Measurements from ENCODE around the gene DNAJC3.
"Not testable (repeated sequence)": the region's sequence is repeated elsewhere in the genome, so short reads cannot be mapped to it uniquely, and the experiment has no call there.

DNAJC3 gene

GRCh38 chr13:95679722-95680121 is 2.8 kb downstream of the DNAJC3 start:
- no peak for DNase-seq (ENCODE audit: low read depth in 1 of 2, low spot score in 1 of 2)
- no peak for TF ChIP-seq REST (IDR thresholded peaks at IDR 0.05; ENCODE audit: insufficient replicate concordance, low read depth)
- no peak for TF ChIP-seq SPI1 (IDR thresholded peaks at IDR 0.05; ENCODE audit: borderline replicate concordance, low read depth)
- TF ChIP-seq POLR2AphosphoS5 (IDR thresholded peaks at IDR 0.05; ENCODE audit: low read depth): no peak
- TF ChIP-seq GABPA (IDR thresholded peaks at IDR 0.05; ENCODE audit: low read depth): no peak
- TF ChIP-seq CTCF (IDR thresholded peaks at IDR 0.05; ENCODE audit: insufficient read depth, low read length): no peak
- Histone ChIP-seq H3K27me3 (ENCODE audit: insufficient read depth, poor library complexity, severe bottlenecking) (no peaks in the 10 kb centered on the region), H3K4me3 (replicated peaks; ENCODE audit: insufficient read depth, low read length) (peak overlapping the region; percentile 90), H3K27ac (replicated peaks) (peak overlapping the region; percentile 20)

- H3K27ac ChIP-seq (replicated peaks): peak overlapping the region; percentile 41
- H3K27me3 ChIP-seq (ENCODE audit: insufficient read depth, poor library complexity, severe bottlenecking): no peaks in the 10 kb centered on the region
- no peak for DNase-seq (ENCODE audit: low read depth in 1 of 2, low spot score in 1 of 2)
- H3K4me3 ChIP-seq (replicated peaks; ENCODE audit: insufficient read depth, low read length): no peak overlapping the region
- TF ChIP-seq POLR2AphosphoS5 (IDR thresholded peaks at IDR 0.05; ENCODE audit: low read depth) (no peak), CTCF (IDR thresholded peaks at IDR 0.05; ENCODE audit: insufficient read depth, low read length) (no peak), REST (IDR thresholded peaks at IDR 0.05; ENCODE audit: insufficient replicate concordance, low read depth) (no peak), GABPA (IDR thresholded peaks at IDR 0.05; ENCODE audit: low read depth) (no peak), SPI1 (IDR thresholded peaks at IDR 0.05; ENCODE audit: borderline replicate concordance, low read depth) (no peak)
Observed at GRCh38 chr13:95684418-95684817, 7.5 kb downstream of the DNAJC3 start.

GRCh38 chr13:95684960-95685359 is 8.0 kb downstream of the DNAJC3 start:
- not testable (repeated sequence) for H3K27me3 ChIP-seq (ENCODE audit: insufficient read depth, poor library complexity, severe bottlenecking); H3K4me3 ChIP-seq (replicated peaks; ENCODE audit: insufficient read depth, low read length); DNase-seq (ENCODE audit: low read depth in 1 of 2, low spot score in 1 of 2)
- H3K27ac ChIP-seq (replicated peaks): peak overlapping the region; percentile 41; the same call in 1 of the 2 replicates

GRCh38 chr13:95689582-95689926 is 12.6 kb downstream of the DNAJC3 start:
- DNase-seq (ENCODE audit: low read depth in 1 of 2, low spot score in 1 of 2): no peak
- TF ChIP-seq POLR2AphosphoS5 (IDR thresholded peaks at IDR 0.05; ENCODE audit: low read depth) (no peak), GABPA (IDR thresholded peaks at IDR 0.05; ENCODE audit: low read depth) (no peak), CTCF (IDR thresholded peaks at IDR 0.05; ENCODE audit: insufficient read depth, low read length) (no peak), REST (IDR thresholded peaks at IDR 0.05; ENCODE audit: insufficient replicate concordance, low read depth) (no peak), SPI1 (IDR thresholded peaks at IDR 0.05; ENCODE audit: borderline replicate concordance, low read depth) (no peak)
- Histone ChIP-seq H3K27me3 (ENCODE audit: insufficient read depth, poor library complexity, severe bottlenecking) (no peaks in the 10 kb centered on the region), H3K4me3 (replicated peaks; ENCODE audit: insufficient read depth, low read length) (no peak overlapping the region), H3K27ac (replicated peaks) (no peak overlapping the region)

GRCh38 chr13:95690986-95691385 is 14.0 kb downstream of the DNAJC3 start:
- H3K27me3 ChIP-seq (ENCODE audit: insufficient read depth, poor library complexity, severe bottlenecking); H3K27ac ChIP-seq (replicated peaks); H3K4me3 ChIP-seq (replicated peaks; ENCODE audit: insufficient read depth, low read length); DNase-seq (ENCODE audit: low read depth in 1 of 2, low spot score in 1 of 2): not testable (repeated sequence)
